Chondrocyte (in vitro differentiated cells): ENCODE measurements around the gene EVX2. TPM values are rescaled to one million over a fixed set of nuclear protein-coding genes. Genes with fewer than 3 reads are reported as not detected.
A peak's percentile ranks its signal among the peaks of the same experiment; 100 is the strongest.

ENCODE experiments used
- DNase-seq: peaks from one replicate; pipeline ENCODE4 v3.0.0; 2021; ENCODE audit warnings: mixed read lengths, low spot score
- H3K27ac Mint-ChIP-seq: one replicate; pipeline ENCODE4 v1.8.0; 2021; ENCODE audit warnings: mild to moderate bottlenecking, moderate library complexity, mixed read lengths; ENCODE audit not compliant: unreplicated experiment
- H3K27me3 Mint-ChIP-seq: 2 replicates; pipeline ENCODE4 v1.8.0; 2021; ENCODE audit warnings: low read depth, mixed read lengths
- H3K36me3 Mint-ChIP-seq: 2 replicates; pipeline ENCODE4 v1.8.0; 2021; ENCODE audit warnings: low read depth, mixed read lengths
- H3K4me1 Mint-ChIP-seq: 2 replicates; pipeline ENCODE4 v1.8.0; 2021; ENCODE audit warnings: low read depth, mild to moderate bottlenecking, mixed read lengths
- H3K4me3 Mint-ChIP-seq: one replicate; pipeline ENCODE4 v1.8.0; 2021; ENCODE audit warnings: mild to moderate bottlenecking, moderate library complexity, mixed read lengths; ENCODE audit not compliant: unreplicated experiment
- H3K9me3 Mint-ChIP-seq: 2 replicates; pipeline ENCODE4 v1.8.0; 2021; ENCODE audit warnings: low read depth, mixed read lengths
- CTCF ChIP-seq: fragments of 200-600 bp; sonication (generic); IDR thresholded peaks from 2 replicates; pipeline ENCODE4 v1.5.0; 2021; ENCODE audit warnings: antibody characterized with exemption, mild to moderate bottlenecking, moderate library complexity
- total RNA-seq: library from RNA; stranded (reverse); gene quantifications from 3 replicates; pipeline ENCODE4 v1.2.1, GENCODE V29; 2021

EVX2 gene
- total RNA-seq, 1 donor from 2014 or later: not detected

GRCh38 chr2:176091329-176092258, 7.8 kb upstream of the EVX2 start:
- DNase-seq: no peak
- Mint-ChIP-seq H3K27me3 (peaks cover 90% of the 10 kb centered on the region), H3K4me3 (peak overlapping the region; percentile 33), H3K27ac (no peak overlapping the region), H3K9me3 (no peaks in the 10 kb centered on the region), H3K4me1 (peaks cover 22% of the 10 kb centered on the region), H3K36me3 (peaks cover 2% of the 10 kb centered on the region)
- no peak for TF ChIP-seq CTCF

DNA sequence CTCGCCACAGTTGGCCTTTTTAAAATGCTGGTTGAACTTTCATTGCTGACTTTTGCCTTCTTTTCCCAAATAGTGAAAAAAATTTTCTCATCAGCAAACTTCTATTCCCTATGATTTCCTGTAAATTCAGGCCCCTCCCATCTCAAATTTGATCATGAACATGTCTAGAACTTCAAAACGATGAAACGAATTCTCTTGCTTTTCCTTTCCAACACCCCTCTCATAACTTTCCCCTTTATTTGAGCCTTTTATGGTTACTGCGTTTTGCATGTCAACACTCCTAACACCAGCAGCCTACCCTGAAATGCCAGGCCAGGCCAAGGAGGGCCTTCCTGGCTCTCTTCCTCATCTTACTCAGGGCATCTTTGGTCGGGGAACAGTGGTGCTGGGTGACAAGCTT, 7.1 kb upstream of the EVX2 start:
- TF ChIP-seq CTCF: no peak
- Mint-ChIP-seq H3K27me3 (peaks cover 89% of the 10 kb centered on the region), H3K36me3 (peaks cover 2% of the 10 kb centered on the region), H3K9me3 (no peaks in the 10 kb centered on the region), H3K4me1 (peaks cover 20% of the 10 kb centered on the region), H3K4me3 (no peak overlapping the region), H3K27ac (no peak overlapping the region)
- DNase-seq: no peak

- Mint-ChIP-seq H3K27ac (no peak overlapping the region), H3K9me3 (no peaks in the 10 kb centered on the region), H3K4me3 (no peak overlapping the region), H3K27me3 (peaks cover 88% of the 10 kb centered on the region), H3K4me1 (peaks cover 20% of the 10 kb centered on the region), H3K36me3 (peaks cover 2% of the 10 kb centered on the region)
- DNase-seq: no peak
- no peak for TF ChIP-seq CTCF
Measured at GRCh38 chr2:176089843-176090395, 6.2 kb upstream of the EVX2 start.

DNA sequence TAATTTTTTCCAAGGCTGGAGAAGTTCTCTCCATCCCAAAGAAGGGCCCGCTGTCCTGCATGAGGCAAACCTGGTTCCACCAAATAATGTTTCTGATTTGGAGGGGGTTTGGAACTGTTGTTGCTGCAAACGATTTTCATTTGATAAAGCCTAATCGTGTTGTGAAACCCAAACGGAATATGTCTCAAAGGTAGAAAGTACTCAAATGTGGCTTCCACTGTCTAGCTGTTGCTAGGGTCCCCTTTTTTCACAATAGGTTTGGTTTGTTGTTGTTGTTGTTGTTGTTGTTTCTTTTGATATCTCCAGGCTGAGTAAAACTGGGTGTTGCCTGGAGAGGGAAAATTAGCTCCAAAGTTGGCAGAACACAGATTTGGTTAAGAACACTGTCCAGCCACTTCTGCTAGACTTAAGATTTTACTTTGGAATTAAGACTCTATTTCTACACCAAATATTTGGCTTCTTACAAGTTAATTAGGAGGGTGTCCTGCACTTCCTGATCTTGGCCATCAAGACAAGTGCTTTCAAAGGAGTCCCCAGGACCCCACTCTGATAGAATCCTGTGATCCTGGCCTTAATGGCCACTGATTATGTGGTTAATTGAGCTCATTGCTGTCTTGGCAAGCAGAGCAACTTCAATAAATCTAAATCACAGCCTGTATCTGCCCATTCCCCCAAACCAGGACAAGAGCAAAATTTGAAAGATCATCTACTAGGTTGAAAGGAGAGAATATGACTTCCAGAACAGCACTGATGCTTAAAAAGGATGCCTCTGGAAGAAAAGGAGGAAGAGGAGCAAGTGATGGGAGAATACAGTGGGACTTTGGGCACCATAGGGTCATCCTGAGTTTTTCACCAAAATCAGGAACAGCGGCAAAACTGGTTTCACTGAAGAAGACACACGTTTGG, 5.4 kb upstream of the EVX2 start:
- TF ChIP-seq CTCF: no peak
- no peaks in the 10 kb centered on the region for H3K36me3 Mint-ChIP-seq
- H3K27ac Mint-ChIP-seq: no peak overlapping the region
- H3K4me3 Mint-ChIP-seq: no peak overlapping the region
- no peak for DNase-seq
- H3K27me3 Mint-ChIP-seq: peaks cover 87% of the 10 kb centered on the region
- H3K9me3 Mint-ChIP-seq: no peaks in the 10 kb centered on the region
- H3K4me1 Mint-ChIP-seq: peaks cover 25% of the 10 kb centered on the region
